ENCODE measurements around the gene COL6A2. TPM values are rescaled to one million over a fixed set of nuclear protein-coding genes. Genes with fewer than 3 reads are reported as not detected.
A peak's percentile ranks its signal among the peaks of the same experiment; 100 is the strongest.

Gene COL6A2
- total and polyA plus RNA-seq, 2 experiments from 2014 or later: 28.4 to 89.2 TPM

GRCh38 chr21:46056450-46056903 lies 41.4 kb upstream of the COL6A2 start (continued):
- no peak for TF ChIP-seq ZNF462 (CRISPR knock-in tag; IDR thresholded peaks at IDR 0.05)
- TF ChIP-seq CTCF (conservative IDR thresholded peaks at IDR 0.05; ENCODE audit: low read depth in 2 of 2): no peak

- H3K36me3 Mint-ChIP-seq (ENCODE audit: low read depth): peaks cover 26% of the 10 kb centered on the region
- H3K27me3 Mint-ChIP-seq (ENCODE audit: insufficient read depth, low read depth, poor library complexity): peaks cover 13% of the 10 kb centered on the region
- H3K4me1 Mint-ChIP-seq: peaks cover 8% of the 10 kb centered on the region
- H3K4me3 Mint-ChIP-seq: no peak overlapping the region
- H3K4me2 ChIP-seq: no peak overlapping the region
- no peaks in the 10 kb centered on the region for H3K27me3 ChIP-seq (ENCODE audit: insufficient read depth)
- H3F3A ChIP-seq (replicated peaks; ENCODE audit: low read depth): 0 out of 2 replicates have a peak, but pooled peaks cover 9% of the 10 kb centered on the region
- no peaks in the 10 kb centered on the region for H3K79me2 ChIP-seq (replicated peaks; ENCODE audit: insufficient read depth)
- no peak overlapping the region for H3K4me3 ChIP-seq
- H3K9me2 ChIP-seq (ENCODE audit: insufficient read depth): no peaks in the 10 kb centered on the region
- no peak overlapping the region for H3K27ac ChIP-seq (ENCODE audit: low read depth)
- DNase-seq (ENCODE audit: low spot score) (no peak), ATAC-seq (no peak)
- H3K9me3 Mint-ChIP-seq: peaks cover 47% of the 10 kb centered on the region
- peak overlapping the region; percentile 88; the same call in 1 of the 2 replicates for H2AFZ ChIP-seq
- H3K4me1 ChIP-seq (ENCODE audit: insufficient read depth): no peaks in the 10 kb centered on the region
- peak overlapping the region; percentile 77; the same call in 1 of the 2 replicates for H3K27ac Mint-ChIP-seq
- H3K36me3 ChIP-seq (ENCODE audit: insufficient read depth): no peaks in the 10 kb centered on the region
- no peaks in the 10 kb centered on the region for H4K20me1 ChIP-seq (replicated peaks; ENCODE audit: insufficient read depth)
- TF ChIP-seq NANOG (IDR thresholded peaks at IDR 0.05; ENCODE audit: borderline replicate concordance) (no peak), ZNF331 (CRISPR knock-in tag; IDR thresholded peaks at IDR 0.05; ENCODE audit: low read depth) (no peak), EZH2 (IDR thresholded peaks at IDR 0.05; ENCODE audit: low read depth, unreplicated experiment) (no peak), EZH2phosphoT487 (IDR thresholded peaks at IDR 0.05; ENCODE audit: unreplicated experiment) (no peak), POLR2AphosphoS5 (IDR thresholded peaks at IDR 0.05; ENCODE audit: low read depth) (no peak), STAT1 (IDR thresholded peaks at IDR 0.05; ENCODE audit: unreplicated experiment) (no peak)
Observed at GRCh38 chr21:46057111-46057709, 40.7 kb upstream of the COL6A2 start.

Data from GM23338 (cell line).